ENCODE results near the gene TACR2. TPM values are rescaled to one million over a fixed set of nuclear protein-coding genes. Genes with fewer than 3 reads are reported as not detected.

TACR2 gene
- total RNA-seq, 4 donors from 2014 or later = 0.25 to 1.2 (median 0.63) TPM

- H3K36me3 ChIP-seq = peaks cover 43% of the 10 kb centered on the region
- peaks cover 30% of the 10 kb centered on the region for H3K4me1 ChIP-seq
- H3K27me3 ChIP-seq = no peaks in the 10 kb centered on the region
- DNase-seq (ENCODE audit: low spot score in 2 of 2) = no peak
- 63% methylated on average over 1 of the region's 1 CpG for WGBS
- H3K27ac ChIP-seq = no peak overlapping the region
- no peaks in the 10 kb centered on the region for H3K9me3 ChIP-seq
- TF ChIP-seq CTCF (IDR thresholded peaks at IDR 0.05) = no peak
- TF ChIP-seq POLR2A (IDR thresholded peaks at IDR 0.05) = no peak
- TF ChIP-seq POLR2AphosphoS5 (IDR thresholded peaks at IDR 0.05) = no peak
- TF ChIP-seq EP300 (IDR thresholded peaks at IDR 0.05) = no peak
- no peak overlapping the region for H3K4me3 ChIP-seq
Measured at GRCh38 chr10:69403066-69403465, 13.7 kb downstream of the TACR2 start.

- Histone ChIP-seq H3K27ac (no peak overlapping the region), H3K9me3 (no peaks in the 10 kb centered on the region), H3K4me1 (peaks cover 23% of the 10 kb centered on the region), H3K36me3 (peaks cover 44% of the 10 kb centered on the region), H3K27me3 (no peaks in the 10 kb centered on the region), H3K4me3 (no peak overlapping the region)
- DNase-seq (ENCODE audit: low spot score in 2 of 2) = no peak
- WGBS = 74% methylated on average over 6 of the region's 6 CpGs
- TF ChIP-seq EP300 (IDR thresholded peaks at IDR 0.05) = no peak
- TF ChIP-seq POLR2A (IDR thresholded peaks at IDR 0.05) = no peak
- no peak for TF ChIP-seq CTCF (IDR thresholded peaks at IDR 0.05)
- no peak for TF ChIP-seq POLR2AphosphoS5 (IDR thresholded peaks at IDR 0.05)
Measured at GRCh38 chr10:69402386-69402785, 14.3 kb downstream of the TACR2 start.

GRCh38 chr10:69401416-69401815, 15.3 kb downstream of the TACR2 start:
- no peak overlapping the region for H3K27ac ChIP-seq

GRCh38 chr10:69400936-69401335, 15.8 kb downstream of the TACR2 start:
- no peak overlapping the region for H3K27ac ChIP-seq
- TF ChIP-seq POLR2A (IDR thresholded peaks at IDR 0.05) (no peak), CTCF (IDR thresholded peaks at IDR 0.05) (no peak), POLR2AphosphoS5 (IDR thresholded peaks at IDR 0.05) (no peak), EP300 (IDR thresholded peaks at IDR 0.05) (no peak)
- DNase-seq (ENCODE audit: low spot score in 2 of 2) = no peak
- no peak overlapping the region for H3K4me3 ChIP-seq
- H3K4me1 ChIP-seq = peaks cover 9% of the 10 kb centered on the region
- H3K36me3 ChIP-seq = peaks cover 57% of the 10 kb centered on the region
- no peaks in the 10 kb centered on the region for H3K9me3 ChIP-seq
- H3K27me3 ChIP-seq = no peaks in the 10 kb centered on the region
- 95% methylated on average over 23 of the region's 23 CpGs for WGBS

More at GRCh38 chr10:69401416-69401815, 15.3 kb downstream of the TACR2 start:
- no peak overlapping the region for H3K4me3 ChIP-seq
- H3K27me3 ChIP-seq = no peaks in the 10 kb centered on the region
- WGBS = 75% methylated on average over 11 of the region's 11 CpGs
- H3K36me3 ChIP-seq = peaks cover 53% of the 10 kb centered on the region
- no peak for DNase-seq (ENCODE audit: low spot score in 2 of 2)
- no peak for TF ChIP-seq CTCF (IDR thresholded peaks at IDR 0.05)
- TF ChIP-seq POLR2A (IDR thresholded peaks at IDR 0.05) = no peak
- TF ChIP-seq POLR2AphosphoS5 (IDR thresholded peaks at IDR 0.05) = no peak
- TF ChIP-seq EP300 (IDR thresholded peaks at IDR 0.05) = no peak
- H3K4me1 ChIP-seq = peaks cover 13% of the 10 kb centered on the region
- H3K9me3 ChIP-seq = no peaks in the 10 kb centered on the region

GRCh38 chr10:69398466-69398865, 18.3 kb downstream of the TACR2 start:
- 91% methylated on average over 16 of the region's 16 CpGs for WGBS
- peaks cover 78% of the 10 kb centered on the region for H3K36me3 ChIP-seq
- no peak overlapping the region for H3K4me3 ChIP-seq
- DNase-seq (ENCODE audit: low spot score in 2 of 2) = no peak
- H3K4me1 ChIP-seq = no peaks in the 10 kb centered on the region
- H3K9me3 ChIP-seq = no peaks in the 10 kb centered on the region
- no peaks in the 10 kb centered on the region for H3K27me3 ChIP-seq
- no peak overlapping the region for H3K27ac ChIP-seq
- TF ChIP-seq POLR2A (IDR thresholded peaks at IDR 0.05) = no peak
- TF ChIP-seq CTCF (IDR thresholded peaks at IDR 0.05) = no peak
- TF ChIP-seq EP300 (IDR thresholded peaks at IDR 0.05) = no peak
- TF ChIP-seq POLR2AphosphoS5 (IDR thresholded peaks at IDR 0.05) = no peak
